OCI-LY3 (cell line): ENCODE results near the gene PEPD.

Source experiments
- CTCF ChIP-seq: fragments of 200-600, 300-600 bp; sonication (generic); IDR thresholded peaks from 2 replicates; pipeline ENCODE4 v1.5.1; 2014; ENCODE audit warnings: antibody characterized with exemption, low read length, low read depth
- EZH2phosphoT487 ChIP-seq: fragments of 200-600 bp; shearing (Covaris generic); IDR thresholded peaks from 2 replicates; pipeline ENCODE4 v1.6.1; 2018; ENCODE audit warnings: antibody characterized with exemption, mixed run types, low read depth

GRCh38 chr19:33504058-33504444 is 17.5 kb downstream of the PEPD start:
- no peak for TF ChIP-seq CTCF
- TF ChIP-seq EZH2phosphoT487, result no peak
